GM12878 (cell line): ENCODE data around the gene OSBP. TPM values are rescaled to one million over a fixed set of nuclear protein-coding genes. Genes with fewer than 3 reads are reported as not detected.
A peak's percentile ranks its signal among the peaks of the same experiment; 100 is the strongest.

Experiments
- ASH2L ChIP-seq: fragments of 300-600, 200-600 bp; sonication (generic); IDR thresholded peaks from 2 replicates; pipeline ENCODE4 v1.6.1; 2017; ENCODE audit warnings: low read depth, mild to moderate bottlenecking, borderline replicate concordance
- CBX5 ChIP-seq: sonication (generic); IDR thresholded peaks from 2 replicates; pipeline ENCODE4 v1.6.1; 2016; ENCODE audit warnings: low read depth, moderate library complexity, mild to moderate bottlenecking, inconsistent platforms
- CEBPZ ChIP-seq: fragments of 150-350 bp; IDR thresholded peaks from 2 replicates; pipeline ENCODE4 v1.6.1; 2016; ENCODE audit warnings: low read depth, low read length
- CTCF ChIP-seq, 3 experiments: IDR thresholded peaks in 2 of 3; conservative IDR thresholded peaks in 1 of 3; 2 replicates each; pipeline ENCODE4 v1.5.1; 2011; ENCODE audit warnings: low read depth in 3 of 3, low read length in 3 of 3, mild to moderate bottlenecking in 3 of 3, control low read depth in 2 of 3, moderate library complexity in 2 of 3, inconsistent platforms in 1 of 3, mixed read lengths in 1 of 3; ENCODE audit not compliant: control insufficient read depth in 2 of 3, insufficient read depth in 1 of 3; ENCODE audit errors: extremely low read depth in 1 of 3
- ESRRA ChIP-seq: IDR thresholded peaks from 2 replicates; pipeline ENCODE4 v1.6.1; 2012; ENCODE audit warnings: mild to moderate bottlenecking, low read length, improper control_type of control experiment
- ETV6 ChIP-seq, 2 experiments: fragments of 450-650 bp in 1 of 2; IDR thresholded peaks in 1 of 2; conservative IDR thresholded peaks in 1 of 2; 2 replicates each; pipeline ENCODE4 v1.6.1; 2014; ENCODE audit warnings: antibody characterized with exemption in 1 of 2, borderline replicate concordance in 1 of 2, low read depth in 1 of 2, mild to moderate bottlenecking in 1 of 2, moderate library complexity in 1 of 2
- MAX ChIP-seq: IDR thresholded peaks from 2 replicates; pipeline ENCODE4 v1.6.1; 2012; ENCODE audit warnings: low read depth, low read length, improper control_type of control experiment
- NKRF ChIP-seq: fragments of 450-650 bp; conservative IDR thresholded peaks from 2 replicates; pipeline ENCODE4 v1.6.1; 2017; ENCODE audit warnings: mild to moderate bottlenecking, moderate library complexity
- NR2C1 ChIP-seq: fragments of 450-650 bp; IDR thresholded peaks from 2 replicates; pipeline ENCODE4 v1.6.1; 2017; ENCODE audit warnings: antibody characterized with exemption, mild to moderate bottlenecking, moderate library complexity
- NR2F1 ChIP-seq: fragments of 450-650 bp; conservative IDR thresholded peaks from 2 replicates; pipeline ENCODE4 v1.6.1; 2017; ENCODE audit warnings: mild to moderate bottlenecking
- STAT1 ChIP-seq: fragments of 450-650 bp; conservative IDR thresholded peaks from 2 replicates; pipeline ENCODE4 v1.6.1; 2014; ENCODE audit warnings: antibody characterized with exemption, mild to moderate bottlenecking
- STAT3 ChIP-seq: IDR thresholded peaks from 2 replicates; pipeline ENCODE4 v1.6.1; 2011; ENCODE audit warnings: low read depth, low read length, improper control_type of control experiment
- TARDBP ChIP-seq: IDR thresholded peaks from 2 replicates; pipeline ENCODE4 v1.6.1; 2016; ENCODE audit warnings: borderline replicate concordance
- TCF3 ChIP-seq: IDR thresholded peaks from 2 replicates; pipeline ENCODE4 v1.6.1; 2012; ENCODE audit warnings: low read depth, mild to moderate bottlenecking, low read length, borderline replicate concordance; ENCODE audit not compliant: insufficient read depth
- YBX1 ChIP-seq: fragments of 450-650 bp; IDR thresholded peaks from 2 replicates; pipeline ENCODE4 v1.6.1; 2016; ENCODE audit warnings: antibody characterized with exemption
- ZBTB40 ChIP-seq: fragments of 450-650 bp; IDR thresholded peaks from 2 replicates; pipeline ENCODE4 v1.6.1; 2016; ENCODE audit warnings: mild to moderate bottlenecking, moderate library complexity, borderline replicate concordance
- ZNF274 ChIP-seq: IDR thresholded peaks from one replicate; pipeline ENCODE4 v1.8.0; 2011; ENCODE audit not compliant: insufficient read length, insufficient read depth
- polyA plus RNA-seq, 11 experiments: library from polyadenylated mRNA; depleted of rRNA in 4 of 11; unstranded in 6 of 11; stranded (reverse) in 5 of 11; fragments of >200 nt; fragmentation: Nextera tagmentation in 4 of 11; fragmentation: Illumina TruSeq in 1 of 11; extraction: Ambion mirVana in 4 of 11; extraction: Trizol in 1 of 11; gene quantifications; 1 replicate in 1 of 11; 2 replicates in 10 of 11; pipeline versions ENCODE4 v1.2.1 to v1.2.3, GENCODE V29; 2011 to 2016; ENCODE audit warnings: inconsistent platforms in 2 of 11, missing spikeins in 2 of 11, low read depth in 1 of 11
- total RNA-seq, 4 experiments: library from RNA; depleted of rRNA in 3 of 4; stranded (reverse); fragments of >200 nt in 3 of 4; fragmentation: Illumina TruSeq in 1 of 4; extraction: Trizol in 1 of 4; gene quantifications; 2 replicates each; pipeline versions ENCODE4 v1.2.1 to v1.2.3, GENCODE V29; 2013 to 2021

Gene OSBP
- total and polyA plus RNA-seq, 10 of the 15 experiments (the other 5 are each of a cell fraction or from before 2014, with no cell fraction given) = 5.9 to 41.2 (median 21.7) TPM

GRCh38 chr11:59556115-59556916 is 59.3 kb downstream of the OSBP start (continued):
- TF ChIP-seq NR2F1 (0 out of 2 replicates have a peak, but pooled peaks have one; percentile 29), NR2C1 (no peak), YBX1 (no peak), TARDBP (peak; percentile 94; the same call in 1 of the 2 replicates), CTCF (IDR thresholded peaks at IDR 0.05 in 2 of 3, conservative IDR thresholded peaks at IDR 0.05 in 1 of 3; ENCODE audit: control insufficient read depth in 2 of 3, extremely low read depth in 1 of 3, insufficient read depth in 1 of 3, low read depth in 3 of 3, low read length in 3 of 3) (no peak), NKRF (peak; percentile 76; the same call in 1 of the 2 replicates), CEBPZ (no peak), ETV6 (conservative IDR thresholded peaks at IDR 0.05 in 1 of 2, IDR thresholded peaks at IDR 0.05 in 1 of 2; ENCODE audit: borderline replicate concordance in 1 of 2, low read depth in 1 of 2) (no peak), ZNF274 (no peak), MAX (peak; percentile 77), ASH2L (no peak), STAT3 (no peak), ZBTB40 (peak; percentile 55; the same call in 1 of the 2 replicates), CBX5 (no peak), STAT1 (no peak), TCF3 (no peak), ESRRA (no peak)
